Measurements from ENCODE around the gene TRIM44. TPM values are rescaled to one million over a fixed set of nuclear protein-coding genes. Genes with fewer than 3 reads are reported as not detected.
"Not testable (repeated sequence)": the region's sequence is repeated elsewhere in the genome, so short reads cannot be mapped to it uniquely, and the experiment has no call there.

Gene TRIM44
- total RNA-seq, 2 donors from 2014 or later: 45.8 to 53.1 TPM

GRCh38 chr11:35764417-35764816, 101.8 kb downstream of the TRIM44 start:
- Mint-ChIP-seq H3K4me3 (no peak overlapping the region), H3K27ac (peak overlapping the region; percentile 51), H3K27me3 (ENCODE audit: low read depth) (no peaks in the 10 kb centered on the region), H3K9me3 (peaks cover 0 to 3% of the 10 kb centered on the region in 2 donors), H3K36me3 (ENCODE audit: insufficient read depth in 2 of 2) (peaks cover 1 to 5% of the 10 kb centered on the region in 2 donors), H3K4me1 (ENCODE audit: low read depth) (peaks cover 15% of the 10 kb centered on the region)
- ATAC-seq (replicated peaks in 1 of 2): no peak
- DNase-seq: no peak

DNA sequence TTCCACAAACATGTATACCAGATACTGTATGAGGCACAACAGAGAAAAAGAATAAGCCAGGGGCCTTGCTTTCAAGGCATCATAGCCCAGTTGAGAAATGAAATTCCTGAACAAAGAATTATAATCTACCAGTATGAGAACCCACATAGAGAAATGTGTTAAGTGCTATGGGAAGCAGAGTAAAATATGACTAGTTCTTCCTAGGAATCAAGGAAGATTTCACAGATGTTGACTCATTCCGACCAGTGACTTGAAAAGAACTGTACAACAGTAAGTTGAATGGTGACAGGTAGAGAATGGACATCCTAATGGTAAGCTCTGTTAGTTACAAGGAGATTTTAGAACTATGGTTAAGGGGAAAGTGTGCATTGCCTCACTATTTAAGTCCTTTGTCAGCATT, 102.6 kb downstream of the TRIM44 start:
- Mint-ChIP-seq H3K9me3 (peaks cover 0 to 3% of the 10 kb centered on the region in 2 donors), H3K36me3 (ENCODE audit: insufficient read depth in 2 of 2) (peaks cover 1 to 3% of the 10 kb centered on the region in 2 donors), H3K27me3 (ENCODE audit: low read depth) (no peaks in the 10 kb centered on the region), H3K27ac (no peak overlapping the region), H3K4me3 (no peak overlapping the region), H3K4me1 (ENCODE audit: low read depth) (peaks cover 13% of the 10 kb centered on the region)
- DNase-seq (no peak), ATAC-seq (replicated peaks in 1 of 2) (no peak)

DNA sequence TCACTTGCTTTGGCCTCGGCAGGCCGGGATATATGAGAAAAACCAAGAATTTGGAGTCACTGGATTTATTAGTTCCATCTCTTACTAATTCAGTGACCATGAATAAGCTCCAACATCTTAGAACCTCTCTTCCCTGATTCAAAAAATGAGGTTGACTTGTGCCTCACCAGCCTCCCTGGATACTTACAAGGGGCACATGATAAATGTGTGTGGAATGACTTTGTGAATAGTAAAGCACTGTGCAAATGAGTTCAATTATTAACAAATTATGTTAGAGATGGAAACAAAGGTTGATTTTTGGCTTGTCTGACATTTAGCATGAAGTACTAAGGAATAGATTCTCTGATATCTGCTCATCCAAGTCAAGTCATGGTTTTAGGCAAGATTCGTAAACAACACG, 104.1 kb downstream of the TRIM44 start:
- Mint-ChIP-seq H3K4me1 (ENCODE audit: low read depth) (no peaks in the 10 kb centered on the region), H3K27me3 (ENCODE audit: low read depth) (no peaks in the 10 kb centered on the region), H3K4me3 (no peak overlapping the region), H3K27ac (no peak overlapping the region), H3K9me3 (peaks cover 0 to 7% of the 10 kb centered on the region in 2 donors), H3K36me3 (ENCODE audit: insufficient read depth in 2 of 2) (peaks cover 3 to 6% of the 10 kb centered on the region in 2 donors)
- ATAC-seq (replicated peaks in 1 of 2) (no peak), DNase-seq (no peak)

GRCh38 chr11:35770425-35770824, 107.8 kb downstream of the TRIM44 start:
- H3K27ac Mint-ChIP-seq; ATAC-seq (replicated peaks in 1 of 2); H3K4me3 Mint-ChIP-seq; DNase-seq; H3K27me3 Mint-ChIP-seq (ENCODE audit: low read depth); H3K4me1 Mint-ChIP-seq (ENCODE audit: low read depth): not testable (repeated sequence)
- Mint-ChIP-seq H3K9me3 (peaks cover 3 to 16% of the 10 kb centered on the region in 2 donors), H3K36me3 (ENCODE audit: insufficient read depth in 2 of 2) (peaks cover 8 to 13% of the 10 kb centered on the region in 2 donors)

DNA sequence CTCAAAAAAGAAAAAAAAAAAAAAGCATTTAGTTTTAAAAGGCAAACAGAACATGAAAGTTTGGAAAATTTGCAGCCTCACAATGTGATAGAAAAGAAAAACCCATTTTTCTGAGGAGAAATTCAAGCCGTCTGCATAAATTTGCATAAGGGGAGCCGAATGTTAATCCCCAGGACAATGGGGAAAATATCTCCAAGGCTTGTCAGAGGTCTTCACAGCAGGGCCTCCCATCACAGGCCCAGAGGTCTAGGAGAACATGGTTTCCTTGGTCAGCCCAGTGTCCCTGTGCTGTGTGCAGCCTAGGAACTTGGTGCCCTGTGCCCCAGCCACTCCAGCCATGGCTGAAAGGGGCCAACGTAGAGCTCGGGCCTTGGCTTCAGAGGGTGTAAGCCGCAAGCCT, 109.1 kb downstream of the TRIM44 start:
- Mint-ChIP-seq H3K4me1 (ENCODE audit: low read depth) (no peaks in the 10 kb centered on the region), H3K4me3 (no peak overlapping the region), H3K27ac (no peak overlapping the region), H3K36me3 (ENCODE audit: insufficient read depth in 2 of 2) (peaks cover 16 to 20% of the 10 kb centered on the region in 2 donors), H3K27me3 (ENCODE audit: low read depth) (no peaks in the 10 kb centered on the region), H3K9me3 (peaks cover 7 to 22% of the 10 kb centered on the region in 2 donors)
- ATAC-seq (replicated peaks in 1 of 2): no peak
- DNase-seq: no peak

GRCh38 chr11:35777241-35777640, 114.7 kb downstream of the TRIM44 start:
- ATAC-seq (replicated peaks in 1 of 2); H3K27ac Mint-ChIP-seq; DNase-seq; H3K4me3 Mint-ChIP-seq; H3K27me3 Mint-ChIP-seq (ENCODE audit: low read depth): not testable (repeated sequence)
- Mint-ChIP-seq H3K4me1 (ENCODE audit: low read depth) (peaks cover 15% of the 10 kb centered on the region), H3K36me3 (ENCODE audit: insufficient read depth in 2 of 2) (peaks cover 21 to 24% of the 10 kb centered on the region in 2 donors), H3K9me3 (peaks cover 13 to 19% of the 10 kb centered on the region in 2 donors)

GRCh38 chr11:35778943-35779342, 116.4 kb downstream of the TRIM44 start:
- not testable (repeated sequence) for H3K4me3 Mint-ChIP-seq; H3K27me3 Mint-ChIP-seq (ENCODE audit: low read depth); DNase-seq; ATAC-seq (replicated peaks in 1 of 2); H3K27ac Mint-ChIP-seq
- peaks cover 26% of the 10 kb centered on the region for H3K4me1 Mint-ChIP-seq (ENCODE audit: low read depth)
- H3K36me3 Mint-ChIP-seq (ENCODE audit: insufficient read depth in 2 of 2): peaks cover 18 to 24% of the 10 kb centered on the region in 2 donors
- peaks cover 13% of the 10 kb centered on the region in 2 donors for H3K9me3 Mint-ChIP-seq

GRCh38 chr11:35779409-35779808, 116.8 kb downstream of the TRIM44 start:
- Mint-ChIP-seq H3K4me3 (no peak overlapping the region), H3K27ac (no peak overlapping the region), H3K27me3 (ENCODE audit: low read depth) (no peaks in the 10 kb centered on the region), H3K4me1 (ENCODE audit: low read depth) (peaks cover 31% of the 10 kb centered on the region), H3K36me3 (ENCODE audit: insufficient read depth in 2 of 2) (peaks cover 18 to 23% of the 10 kb centered on the region in 2 donors), H3K9me3 (peaks cover 12 to 13% of the 10 kb centered on the region in 2 donors)
- no peak for DNase-seq
- ATAC-seq (replicated peaks in 1 of 2): no peak

DNA sequence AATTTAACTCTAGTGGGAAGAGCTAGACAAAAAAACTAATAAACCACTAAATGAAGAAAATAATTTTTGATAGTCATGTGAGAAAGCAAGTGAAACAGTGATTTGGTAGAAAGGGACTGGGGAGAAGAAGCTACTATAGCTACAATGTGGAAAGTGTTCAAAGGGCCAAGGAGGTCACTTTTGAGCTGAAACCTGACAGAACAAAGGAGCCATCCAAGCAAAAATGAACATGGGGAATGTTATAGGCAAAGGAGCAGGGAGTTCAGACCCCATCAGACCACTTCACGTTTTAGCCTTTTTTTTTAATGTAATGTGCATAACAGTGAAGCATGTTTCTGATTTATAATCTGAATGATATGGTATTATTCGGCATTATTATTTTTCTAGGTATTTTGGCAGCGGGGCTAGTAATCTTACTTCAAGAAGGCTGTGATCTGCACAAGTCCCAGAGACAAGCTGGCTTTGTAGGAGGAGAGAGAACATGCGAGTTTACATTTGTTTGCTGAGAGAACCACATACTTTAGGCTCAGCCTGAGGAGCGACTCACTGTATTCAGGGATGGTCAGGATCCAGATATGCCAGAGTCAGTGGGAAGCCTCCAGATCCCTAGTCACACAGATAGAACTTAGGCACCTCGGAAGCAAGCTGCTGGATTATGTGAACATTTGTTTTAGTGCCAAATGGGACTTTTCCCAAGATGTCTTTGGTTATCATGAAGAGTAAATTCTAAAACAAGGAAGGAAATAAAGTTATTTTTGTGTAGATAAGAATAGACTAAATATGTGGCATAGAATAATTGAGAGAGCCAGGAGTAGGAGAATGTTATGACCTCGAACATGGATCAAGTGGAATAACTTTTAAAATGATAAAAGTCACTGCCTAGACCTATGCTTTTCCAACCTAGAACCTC, 118.6 kb downstream of the TRIM44 start:
- H3K27ac Mint-ChIP-seq: no peak overlapping the region
- ATAC-seq (replicated peaks in 1 of 2): no peak
- H3K9me3 Mint-ChIP-seq: peaks cover 9 to 10% of the 10 kb centered on the region in 2 donors
- H3K27me3 Mint-ChIP-seq (ENCODE audit: low read depth): no peaks in the 10 kb centered on the region
- no peak overlapping the region for H3K4me3 Mint-ChIP-seq
- no peak for DNase-seq
- peaks cover 49% of the 10 kb centered on the region for H3K4me1 Mint-ChIP-seq (ENCODE audit: low read depth)
- peaks cover 13 to 16% of the 10 kb centered on the region in 2 donors for H3K36me3 Mint-ChIP-seq (ENCODE audit: insufficient read depth in 2 of 2)

DNA sequence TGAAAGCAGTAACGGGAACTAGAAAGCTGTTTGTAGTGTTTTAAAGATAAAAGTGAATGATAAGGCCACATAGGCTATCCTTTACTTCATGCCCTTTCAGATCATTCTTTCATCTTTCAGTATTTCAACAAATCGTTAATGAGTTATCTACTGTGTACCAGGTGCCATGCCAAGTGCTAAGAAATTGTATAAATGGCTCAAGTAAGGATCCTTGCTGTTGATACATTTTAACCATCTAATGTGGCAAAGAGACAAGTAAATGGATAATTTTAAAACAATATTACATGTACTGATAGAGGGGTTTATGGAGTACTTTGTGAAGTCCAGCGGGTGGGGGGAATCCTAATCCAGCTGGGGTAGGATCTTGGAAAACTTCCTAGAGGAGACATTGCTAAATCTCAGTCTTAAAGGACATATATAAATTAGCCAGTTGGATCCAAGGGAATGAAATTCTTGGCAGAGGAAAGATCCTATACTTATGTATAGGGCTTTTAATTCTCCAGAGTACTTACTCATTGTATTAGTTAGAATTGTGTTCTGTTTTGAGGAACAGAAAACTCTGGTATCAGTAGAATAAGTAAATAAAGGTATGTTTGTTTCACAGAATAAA, 119.4 kb downstream of the TRIM44 start:
- Mint-ChIP-seq H3K4me1 (ENCODE audit: low read depth) (peaks cover 53% of the 10 kb centered on the region), H3K27me3 (ENCODE audit: low read depth) (no peaks in the 10 kb centered on the region), H3K4me3 (no peak overlapping the region), H3K9me3 (peaks cover 4 to 6% of the 10 kb centered on the region in 2 donors), H3K36me3 (ENCODE audit: insufficient read depth in 2 of 2) (peaks cover 8 to 11% of the 10 kb centered on the region in 2 donors), H3K27ac (no peak overlapping the region)
- DNase-seq (no peak), ATAC-seq (replicated peaks in 1 of 2) (no peak)

GRCh38 chr11:35783809-35784208, 121.2 kb downstream of the TRIM44 start:
- Mint-ChIP-seq H3K27ac (no peak overlapping the region), H3K9me3 (peaks cover 0 to 4% of the 10 kb centered on the region in 2 donors), H3K4me1 (ENCODE audit: low read depth) (peaks cover 58% of the 10 kb centered on the region)

DNA sequence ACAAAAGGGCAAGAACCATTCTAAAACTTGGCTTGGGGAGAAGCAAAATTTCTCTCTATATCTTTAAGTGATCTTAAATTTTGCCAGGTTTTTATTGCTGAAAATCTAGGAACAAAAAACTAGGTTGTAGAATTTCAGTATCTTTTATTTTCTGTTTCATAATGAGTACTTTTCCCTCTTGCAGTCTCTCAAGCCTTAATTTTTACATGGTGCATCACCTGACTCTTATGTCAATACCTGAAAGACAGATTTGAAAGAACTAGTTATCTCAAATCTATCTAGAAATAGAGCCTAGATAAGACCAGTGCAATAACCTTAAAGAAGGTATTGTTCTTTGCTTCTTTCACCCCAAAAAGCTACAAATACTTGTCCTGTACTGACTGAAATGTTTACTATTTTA, 122.1 kb downstream of the TRIM44 start:
- Mint-ChIP-seq H3K36me3 (ENCODE audit: insufficient read depth in 2 of 2) (no peaks in the 10 kb centered on the region), H3K27ac (no peak overlapping the region), H3K27me3 (ENCODE audit: low read depth) (no peaks in the 10 kb centered on the region), H3K4me3 (peak overlapping the region in 1 of 2 donors; percentile 22), H3K4me1 (ENCODE audit: low read depth) (peaks cover 58% of the 10 kb centered on the region), H3K9me3 (no peaks in the 10 kb centered on the region)
- ATAC-seq (replicated peaks in 1 of 2): peak in 1 of 2 donors; percentile 50
- DNase-seq: no peak

More at GRCh38 chr11:35783809-35784208, 121.2 kb downstream of the TRIM44 start:
- ATAC-seq (replicated peaks in 1 of 2): no peak
- H3K4me3 Mint-ChIP-seq: no peak overlapping the region
- H3K27me3 Mint-ChIP-seq (ENCODE audit: low read depth): no peaks in the 10 kb centered on the region
- H3K36me3 Mint-ChIP-seq (ENCODE audit: insufficient read depth in 2 of 2): peaks cover 0 to 4% of the 10 kb centered on the region in 2 donors
- DNase-seq: no peak

All from activated T-cell treated with anti-CD3 and anti-CD28 coated beads, Interleukin-2, amount 50 U/mL, for 72 hours (primary cell).